Activated T-helper 1 cell treated with anti-CD3 and anti-CD28 coated beads, Interleukin-12 subunit alpha, Interleukin-12 subunit beta, Interleukin-2, Interleukin-4 antibody, amounts not matched to agents 30 ng/mL and 10 ng/mL and 1 ng/mL, durations not matched to agents 14 hours and 24 hours and 36 hours (primary cell): Measurements from ENCODE around the gene ETAA1. TPM values are rescaled to one million over a fixed set of nuclear protein-coding genes. Genes with fewer than 3 reads are reported as not detected.

ENCODE experiments used
- DNase-seq: peaks from one replicate; pipeline ENCODE4 v3.0.0; 2021; ENCODE audit warnings: low spot score
- H3K27ac Mint-ChIP-seq: one replicate; pipeline ENCODE4 v1.8.0; 2021; ENCODE audit warnings: mild to moderate bottlenecking, mixed read lengths
- H3K27me3 Mint-ChIP-seq: one replicate; pipeline ENCODE4 v1.8.0; 2022; ENCODE audit warnings: mild to moderate bottlenecking, moderate library complexity, mixed read lengths; ENCODE audit not compliant: insufficient read depth
- H3K36me3 Mint-ChIP-seq: one replicate; pipeline ENCODE4 v1.8.0; 2021; ENCODE audit warnings: low read depth, mixed read lengths
- H3K4me1 Mint-ChIP-seq: one replicate; pipeline ENCODE4 v1.8.0; 2021; ENCODE audit warnings: low read depth, mixed read lengths
- H3K4me3 Mint-ChIP-seq: one replicate; pipeline ENCODE4 v1.8.0; 2021; ENCODE audit warnings: mild to moderate bottlenecking, moderate library complexity, mixed read lengths
- H3K9me3 Mint-ChIP-seq: one replicate; pipeline ENCODE4 v1.8.0; 2021; ENCODE audit warnings: mixed read lengths
- intact Hi-C: fragments of 100-400 bp; cut with micrococcal nuclease; formaldehyde crosslinking; loops from one replicate; pipeline ENCODE4 v1.15.1; 2024
- total RNA-seq: library from RNA; stranded (reverse); gene quantifications from 2 replicates; pipeline ENCODE4 v1.2.3, GENCODE V29; 2022

ETAA1 gene
- total RNA-seq, 1 donor from 2014 or later, result 9.5 TPM

DNA sequence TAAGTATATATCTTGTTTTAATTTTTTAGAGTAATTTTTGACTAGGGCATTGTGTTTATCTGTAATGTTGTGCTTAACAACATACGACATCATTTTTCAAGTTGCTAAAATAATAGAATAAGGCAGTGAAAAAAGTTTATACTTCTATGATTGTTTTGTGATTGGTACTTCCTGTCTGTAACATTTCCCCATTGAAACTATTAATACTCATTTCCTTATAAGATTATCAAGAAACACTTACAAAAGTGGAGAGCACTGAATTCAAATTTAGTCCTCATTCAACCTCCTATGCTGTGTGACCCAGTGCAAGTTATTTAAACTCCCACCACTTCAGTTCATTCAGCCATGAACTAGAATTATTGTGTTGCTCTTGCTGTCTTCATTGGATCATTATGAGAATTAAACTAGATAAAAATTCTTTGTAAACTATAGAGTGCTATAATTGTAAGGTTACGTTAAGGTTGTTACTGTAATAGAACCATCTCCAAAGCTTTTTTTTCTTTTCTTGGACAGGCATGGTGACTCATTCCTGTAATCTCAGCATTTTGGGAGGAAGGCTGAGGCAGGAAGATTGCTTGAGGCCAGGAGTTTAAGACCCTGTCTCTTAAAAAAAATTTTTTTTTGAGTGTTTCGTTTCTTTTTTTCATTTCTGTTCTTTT is 2.8 kb downstream of the ETAA1 start:
- Mint-ChIP-seq H3K36me3 (peaks cover 23% of the 10 kb centered on the region), H3K4me3 (no peak overlapping the region), H3K9me3 (no peaks in the 10 kb centered on the region), H3K27ac (no peak overlapping the region), H3K4me1 (peaks cover 24% of the 10 kb centered on the region), H3K27me3 (no peaks in the 10 kb centered on the region)
- intact Hi-C loops, result loop anchor here (5.0 to 10.0 kb wide), 2 partner anchors 985 to 1963 kb away; no protein-coding TSS in a partner anchor
- no peak for DNase-seq

- intact Hi-C loops, result no loop called here
- DNase-seq, result no peak
- no peaks in the 10 kb centered on the region for H3K27me3 Mint-ChIP-seq
- peaks cover 26% of the 10 kb centered on the region for H3K4me1 Mint-ChIP-seq
- no peaks in the 10 kb centered on the region for H3K9me3 Mint-ChIP-seq
- no peak overlapping the region for H3K4me3 Mint-ChIP-seq
- H3K27ac Mint-ChIP-seq, result no peak overlapping the region
- peaks cover 25% of the 10 kb centered on the region for H3K36me3 Mint-ChIP-seq
Observed at GRCh38 chr2:67400560-67401485, 3.7 kb downstream of the ETAA1 start.

- H3K36me3 Mint-ChIP-seq, result peaks cover 23% of the 10 kb centered on the region
- no peak for DNase-seq
- H3K27me3 Mint-ChIP-seq, result no peaks in the 10 kb centered on the region
- no peak overlapping the region for H3K27ac Mint-ChIP-seq
- no peak overlapping the region for H3K4me3 Mint-ChIP-seq
- peaks cover 13% of the 10 kb centered on the region for H3K4me1 Mint-ChIP-seq
- intact Hi-C loops, result no loop called here
- no peaks in the 10 kb centered on the region for H3K9me3 Mint-ChIP-seq
Observed at GRCh38 chr2:67408346-67408745, 11.2 kb downstream of the ETAA1 start.

DNA sequence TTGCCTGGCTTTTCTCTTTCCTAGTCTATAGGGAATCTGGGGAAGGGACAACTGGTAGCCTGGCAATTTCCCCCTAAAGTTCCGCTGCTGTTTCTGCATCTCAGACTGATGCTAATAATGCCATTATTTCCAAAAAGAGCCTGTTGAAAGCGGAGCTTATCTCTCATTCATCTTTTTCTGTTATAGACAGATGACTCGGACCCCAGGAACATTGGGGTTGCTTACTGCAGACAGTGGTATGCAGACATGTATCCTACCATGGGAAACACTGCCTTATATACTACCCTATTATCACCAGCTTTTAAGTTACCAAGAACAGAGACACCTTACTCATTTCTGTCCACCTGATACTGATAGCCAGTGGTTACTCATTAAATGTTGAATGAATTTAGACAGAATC is 15.3 kb downstream of the ETAA1 start:
- Mint-ChIP-seq H3K27ac (no peak overlapping the region), H3K27me3 (no peaks in the 10 kb centered on the region), H3K9me3 (no peaks in the 10 kb centered on the region), H3K4me1 (no peaks in the 10 kb centered on the region), H3K4me3 (no peak overlapping the region), H3K36me3 (peaks cover 4% of the 10 kb centered on the region)
- no peak for DNase-seq
- intact Hi-C loops, result no loop called here

GRCh38 chr2:67414867-67415266 is 17.7 kb downstream of the ETAA1 start:
- no peak overlapping the region for H3K27ac Mint-ChIP-seq
- no peak overlapping the region for H3K4me3 Mint-ChIP-seq
- DNase-seq, result no peak
- no peaks in the 10 kb centered on the region for H3K9me3 Mint-ChIP-seq
- H3K36me3 Mint-ChIP-seq, result peaks cover 4% of the 10 kb centered on the region
- H3K27me3 Mint-ChIP-seq, result no peaks in the 10 kb centered on the region
- H3K4me1 Mint-ChIP-seq, result no peaks in the 10 kb centered on the region
- intact Hi-C loops, result no loop called here

DNA sequence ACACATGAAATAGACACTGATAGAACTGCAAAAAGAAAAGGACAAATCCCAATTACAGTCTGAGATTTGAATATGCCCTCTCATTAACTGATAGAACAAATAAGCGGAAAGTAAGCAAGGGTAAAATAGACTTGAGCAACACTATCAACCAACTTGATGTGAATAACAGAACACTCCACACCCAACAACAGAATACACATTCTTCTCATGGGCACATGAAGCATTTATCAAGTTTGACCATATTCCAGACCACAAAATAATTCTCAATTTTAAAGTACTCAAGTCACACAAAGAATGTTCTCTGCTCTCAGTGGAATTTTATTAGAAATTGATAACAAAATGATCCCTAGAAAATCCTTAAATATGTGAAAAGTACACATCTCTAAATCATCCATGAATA is 19.0 kb downstream of the ETAA1 start:
- Mint-ChIP-seq H3K9me3 (no peaks in the 10 kb centered on the region), H3K4me1 (no peaks in the 10 kb centered on the region), H3K4me3 (no peak overlapping the region)

DNA sequence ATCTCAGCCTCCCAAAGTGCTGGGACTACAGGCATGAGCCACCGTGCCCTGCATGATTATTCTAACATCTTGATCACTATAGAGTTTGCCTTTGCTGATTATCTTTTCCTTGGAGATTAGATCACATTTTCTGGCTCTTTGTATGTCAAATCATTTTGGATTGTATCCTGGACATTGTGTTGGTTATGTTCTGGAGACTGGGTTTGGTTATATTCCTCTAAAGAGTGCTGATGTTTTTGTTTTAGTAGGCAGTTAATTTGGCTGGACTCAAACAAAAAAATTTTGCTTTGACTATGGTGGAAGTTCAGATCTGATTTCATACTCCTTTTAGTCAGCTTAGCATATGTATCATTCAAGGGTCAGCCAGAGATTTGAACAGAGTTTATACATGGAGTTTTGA is 26.4 kb downstream of the ETAA1 start:
- intact Hi-C loops, result no loop called here
- H3K27ac Mint-ChIP-seq, result no peak overlapping the region
- DNase-seq, result no peak
- H3K27me3 Mint-ChIP-seq, result peaks cover 5% of the 10 kb centered on the region
- no peaks in the 10 kb centered on the region for H3K36me3 Mint-ChIP-seq
- H3K4me1 Mint-ChIP-seq, result no peaks in the 10 kb centered on the region
- no peak overlapping the region for H3K4me3 Mint-ChIP-seq
- no peaks in the 10 kb centered on the region for H3K9me3 Mint-ChIP-seq

More for the DNA sequence above, 19.0 kb downstream of the ETAA1 start:
- Mint-ChIP-seq H3K36me3 (peaks cover 2% of the 10 kb centered on the region), H3K27me3 (no peaks in the 10 kb centered on the region), H3K27ac (no peak overlapping the region)
- DNase-seq, result no peak
- intact Hi-C loops, result no loop called here

- Mint-ChIP-seq H3K4me3 (no peak overlapping the region), H3K4me1 (no peaks in the 10 kb centered on the region), H3K27me3 (peaks cover 6% of the 10 kb centered on the region), H3K9me3 (no peaks in the 10 kb centered on the region), H3K36me3 (no peaks in the 10 kb centered on the region), H3K27ac (no peak overlapping the region)
- intact Hi-C loops, result no loop called here
- no peak for DNase-seq
Observed at GRCh38 chr2:67436221-67436620, 39.1 kb downstream of the ETAA1 start.

DNA sequence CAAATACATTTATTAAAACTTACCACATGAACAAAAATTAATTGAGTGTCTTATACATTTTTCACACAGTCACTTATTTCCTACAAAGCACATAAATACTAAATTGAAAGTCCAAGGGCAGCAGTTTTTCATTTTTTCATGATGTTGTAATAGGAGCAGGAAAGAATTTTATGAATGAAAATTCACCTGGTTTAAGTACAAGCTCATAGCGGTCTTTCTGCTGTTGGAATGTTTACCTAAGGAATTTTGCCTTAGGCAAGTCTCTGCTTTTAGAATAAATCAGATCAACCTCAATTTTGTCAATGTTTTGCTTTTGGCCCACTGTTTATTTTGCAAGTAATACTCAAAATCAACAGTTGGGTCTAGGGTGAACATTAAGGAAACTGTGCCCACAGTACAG is 40.0 kb downstream of the ETAA1 start:
- intact Hi-C loops, result no loop called here
- no peak overlapping the region for H3K27ac Mint-ChIP-seq
- DNase-seq, result no peak
- H3K27me3 Mint-ChIP-seq, result peaks cover 6% of the 10 kb centered on the region
- no peaks in the 10 kb centered on the region for H3K36me3 Mint-ChIP-seq
- no peak overlapping the region for H3K4me3 Mint-ChIP-seq
- no peaks in the 10 kb centered on the region for H3K9me3 Mint-ChIP-seq
- H3K4me1 Mint-ChIP-seq, result no peaks in the 10 kb centered on the region

DNA sequence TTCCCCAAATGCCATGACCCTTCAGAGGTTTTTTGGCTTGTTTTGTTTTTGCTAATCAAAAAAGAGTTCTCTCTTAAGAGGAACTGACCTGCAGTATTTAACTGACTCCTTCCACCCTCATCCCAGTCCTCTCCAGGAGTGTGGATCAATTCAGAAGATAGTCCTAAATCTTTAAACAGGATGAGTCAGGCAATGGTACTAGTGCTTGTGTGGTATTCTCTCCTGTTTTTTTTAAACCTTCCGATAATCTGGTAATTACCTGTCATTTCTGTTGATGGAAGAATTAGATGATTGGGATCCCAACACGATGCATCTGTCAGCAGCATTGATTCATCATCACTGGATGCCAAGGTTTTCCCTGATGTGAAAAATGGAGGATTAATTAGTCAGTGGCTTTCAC is 41.2 kb downstream of the ETAA1 start:
- DNase-seq, result no peak
- intact Hi-C loops, result no loop called here
- Mint-ChIP-seq H3K27ac (no peak overlapping the region), H3K4me3 (no peak overlapping the region), H3K36me3 (no peaks in the 10 kb centered on the region), H3K4me1 (no peaks in the 10 kb centered on the region), H3K27me3 (peaks cover 6% of the 10 kb centered on the region), H3K9me3 (no peaks in the 10 kb centered on the region)

DNA sequence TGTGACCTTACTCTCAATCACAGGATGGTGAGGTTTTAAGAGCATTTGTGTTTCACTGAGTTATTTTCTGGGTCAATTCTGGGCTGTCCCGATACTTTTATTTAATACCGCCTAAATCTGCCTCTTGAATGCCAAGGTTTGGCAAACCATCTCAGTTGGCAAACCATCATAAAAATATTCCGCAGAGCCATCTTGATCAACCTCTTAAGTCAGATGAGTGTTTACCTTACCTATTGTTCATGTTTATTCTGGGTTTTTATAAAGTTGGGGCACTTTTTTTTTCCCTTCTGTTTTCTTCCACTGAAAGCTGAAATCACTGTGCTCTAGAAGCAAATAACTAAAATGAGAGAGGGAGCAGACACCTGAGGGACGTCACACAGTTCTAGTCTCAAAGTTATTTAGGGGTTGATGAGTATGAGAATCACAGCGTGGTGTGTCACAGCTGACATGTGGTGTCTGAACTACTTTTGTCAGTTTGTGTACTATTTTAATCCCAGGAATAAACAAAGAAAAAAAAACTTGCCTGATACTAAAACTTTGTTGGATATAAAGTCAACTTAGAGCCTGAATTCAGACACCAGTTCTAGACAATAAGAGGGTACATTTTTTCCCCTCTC is 48.6 kb downstream of the ETAA1 start:
- Mint-ChIP-seq H3K4me1 (no peaks in the 10 kb centered on the region), H3K4me3 (no peak overlapping the region), H3K36me3 (no peaks in the 10 kb centered on the region), H3K27ac (no peak overlapping the region), H3K27me3 (no peaks in the 10 kb centered on the region), H3K9me3 (no peaks in the 10 kb centered on the region)
- intact Hi-C loops, result no loop called here
- no peak for DNase-seq

GRCh38 chr2:67446491-67446911 is 49.4 kb downstream of the ETAA1 start:
- H3K27ac Mint-ChIP-seq, result no peak overlapping the region
- DNase-seq, result no peak
- H3K9me3 Mint-ChIP-seq, result no peaks in the 10 kb centered on the region
- intact Hi-C loops, result no loop called here
- H3K27me3 Mint-ChIP-seq, result no peaks in the 10 kb centered on the region
- no peaks in the 10 kb centered on the region for H3K4me1 Mint-ChIP-seq
- H3K36me3 Mint-ChIP-seq, result no peaks in the 10 kb centered on the region
- H3K4me3 Mint-ChIP-seq, result no peak overlapping the region

GRCh38 chr2:67448648-67449047 is 51.5 kb downstream of the ETAA1 start:
- Mint-ChIP-seq H3K27ac (no peak overlapping the region), H3K27me3 (no peaks in the 10 kb centered on the region), H3K4me3 (no peak overlapping the region), H3K9me3 (no peaks in the 10 kb centered on the region), H3K36me3 (no peaks in the 10 kb centered on the region), H3K4me1 (no peaks in the 10 kb centered on the region)
- intact Hi-C loops, result no loop called here
- no peak for DNase-seq
